CD4-positive, alpha-beta T cell treated with Interleukin-6 at 100 ng/mL for 8 hours (primary cell): ENCODE data around the gene DRAXIN.
A peak's percentile ranks its signal among the peaks of the same experiment; 100 is the strongest.

Experiments used
- DNase-seq: peaks from one replicate; pipeline ENCODE4 v3.0.0-alpha.2; 2020; ENCODE audit warnings: mixed read lengths, low spot score

The DRAXIN gene, protein sequence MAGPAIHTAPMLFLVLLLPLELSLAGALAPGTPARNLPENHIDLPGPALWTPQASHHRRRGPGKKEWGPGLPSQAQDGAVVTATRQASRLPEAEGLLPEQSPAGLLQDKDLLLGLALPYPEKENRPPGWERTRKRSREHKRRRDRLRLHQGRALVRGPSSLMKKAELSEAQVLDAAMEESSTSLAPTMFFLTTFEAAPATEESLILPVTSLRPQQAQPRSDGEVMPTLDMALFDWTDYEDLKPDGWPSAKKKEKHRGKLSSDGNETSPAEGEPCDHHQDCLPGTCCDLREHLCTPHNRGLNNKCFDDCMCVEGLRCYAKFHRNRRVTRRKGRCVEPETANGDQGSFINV

GRCh38 chr1:11691302-11691914 is at the start of gene DRAXIN:
Gene DRAXIN, plus strand, starts transcription at chr1:11691710. Its CDS starts 14,549 bp downstream, at chr1:11706259.
- DNase-seq = no peak

DNA sequence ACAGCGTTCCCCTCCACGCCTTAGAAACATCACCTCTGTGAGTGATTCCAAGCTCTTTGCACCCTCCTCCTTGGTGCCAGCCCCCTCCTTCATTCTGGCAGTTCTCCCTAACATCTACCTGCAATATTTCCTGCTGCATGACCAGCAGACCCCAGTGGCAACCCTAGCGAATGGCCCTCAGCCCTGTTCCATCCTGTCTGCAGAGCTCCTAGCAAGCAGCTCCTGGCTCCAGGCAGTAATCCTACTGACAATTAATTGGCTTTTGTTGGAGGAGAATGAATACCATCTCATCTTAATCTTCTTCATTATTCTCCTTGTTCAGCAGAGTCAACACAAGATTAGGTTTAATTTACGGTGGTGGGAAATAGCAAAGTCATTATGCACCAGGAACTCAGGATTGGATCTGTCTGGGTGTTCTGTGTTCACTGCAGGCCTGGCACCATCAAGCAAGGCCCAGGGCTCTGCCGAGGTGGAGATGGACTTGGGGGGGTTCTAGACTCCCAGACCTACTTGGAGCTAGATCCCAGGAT is 49.7 kb upstream of the DRAXIN start:
- DNase-seq = no peak

DNA sequence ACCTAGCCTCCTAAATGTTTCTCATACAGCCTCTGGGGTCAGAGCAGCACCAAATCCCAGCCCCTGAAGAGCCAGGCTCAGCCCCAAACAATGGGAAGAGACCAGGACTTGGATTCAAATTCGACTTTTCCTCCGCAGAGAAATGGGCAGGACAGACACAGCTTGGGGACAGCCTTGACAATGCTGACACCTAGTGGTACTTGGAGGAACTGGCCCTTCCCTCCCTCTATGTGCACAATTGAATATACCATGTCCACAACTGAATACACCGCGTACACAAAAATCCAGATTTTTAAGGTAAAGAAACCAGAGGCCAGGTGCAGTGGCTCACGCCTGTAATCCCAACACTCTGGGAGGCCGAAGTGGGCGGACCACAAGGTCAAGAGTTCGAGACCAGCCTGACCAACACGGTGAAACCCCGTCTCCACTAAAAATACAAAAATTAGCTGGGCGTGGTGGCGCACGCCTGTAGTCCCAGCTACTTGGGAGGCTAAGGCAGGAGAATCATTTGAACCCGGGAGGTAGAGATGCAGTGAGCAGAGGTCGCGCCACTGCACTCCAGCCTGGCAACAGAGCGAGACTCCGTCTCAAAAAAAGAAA is 49.0 kb upstream of the DRAXIN start:
- peak; percentile 61 for DNase-seq

DNA sequence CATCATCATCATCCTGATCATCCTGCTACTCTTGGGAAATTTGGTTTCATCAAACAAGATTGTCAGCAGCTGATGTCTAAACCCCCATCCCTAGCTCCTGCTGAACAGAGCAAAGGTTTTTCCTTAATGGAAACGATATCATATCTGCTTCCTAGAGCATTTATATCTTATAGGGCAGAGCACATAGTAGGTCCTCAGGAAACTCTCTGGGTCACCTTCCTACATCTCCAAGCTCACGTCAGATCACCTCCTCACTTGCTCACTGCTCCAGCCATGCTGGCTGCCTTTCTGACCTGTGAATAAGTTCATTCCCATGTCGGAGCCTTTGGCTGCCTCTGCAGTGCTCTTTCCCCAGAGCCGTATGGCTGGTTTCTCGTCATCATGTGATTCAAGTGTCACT is 47.7 kb upstream of the DRAXIN start:
- DNase-seq = no peak

DNA sequence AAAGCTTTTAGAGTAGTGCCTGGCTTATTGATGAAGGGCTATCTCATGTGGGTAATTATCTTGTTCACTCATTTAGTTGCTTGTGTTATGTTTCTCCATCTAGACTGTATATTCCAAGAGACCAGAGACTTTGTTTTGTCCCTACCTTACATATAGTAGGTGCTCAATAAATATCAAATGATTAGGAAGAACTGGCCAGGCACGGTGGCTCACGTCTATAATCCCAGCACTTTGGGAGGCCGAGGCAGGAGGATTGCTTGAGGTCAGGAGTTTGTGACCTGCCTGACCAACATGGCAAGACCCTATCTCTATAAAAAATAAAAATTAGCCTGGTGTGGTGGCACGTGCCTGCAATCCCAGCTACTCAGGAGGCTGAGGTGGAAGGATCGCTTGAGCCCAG is 46.2 kb upstream of the DRAXIN start:
- DNase-seq = no peak

DNA sequence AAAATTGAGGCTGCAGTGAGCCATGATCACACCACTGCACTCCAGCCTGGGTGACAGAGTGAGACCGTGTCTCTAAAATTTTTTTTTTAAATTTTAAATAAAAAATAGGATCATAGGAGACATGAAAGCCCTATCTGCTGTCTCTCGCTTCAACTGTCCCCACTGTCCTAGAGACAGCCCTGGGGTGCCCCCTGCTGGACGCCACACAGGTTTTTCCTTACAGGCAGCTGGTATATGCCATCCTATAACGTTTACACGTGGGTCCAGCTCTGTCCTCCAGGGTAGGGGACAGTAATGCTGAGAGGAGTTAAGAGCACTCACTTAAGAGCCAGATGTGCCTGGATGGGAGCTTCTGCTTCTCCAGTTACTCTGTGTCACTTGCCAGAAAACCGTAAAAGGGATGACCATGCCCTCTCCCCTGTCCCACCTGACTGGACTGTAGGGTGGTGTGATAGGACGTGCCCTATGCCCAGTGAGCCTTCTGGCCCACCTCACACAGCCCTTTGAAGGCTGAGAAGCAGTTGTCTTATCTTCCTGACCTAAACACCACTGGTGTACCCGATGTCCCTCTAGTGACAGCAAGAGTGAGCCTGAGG is 45.7 kb upstream of the DRAXIN start:
- DNase-seq = peak; percentile 79

- no peak for DNase-seq
Measured at GRCh38 chr1:11646317-11646716, 45.2 kb upstream of the DRAXIN start.

DNA sequence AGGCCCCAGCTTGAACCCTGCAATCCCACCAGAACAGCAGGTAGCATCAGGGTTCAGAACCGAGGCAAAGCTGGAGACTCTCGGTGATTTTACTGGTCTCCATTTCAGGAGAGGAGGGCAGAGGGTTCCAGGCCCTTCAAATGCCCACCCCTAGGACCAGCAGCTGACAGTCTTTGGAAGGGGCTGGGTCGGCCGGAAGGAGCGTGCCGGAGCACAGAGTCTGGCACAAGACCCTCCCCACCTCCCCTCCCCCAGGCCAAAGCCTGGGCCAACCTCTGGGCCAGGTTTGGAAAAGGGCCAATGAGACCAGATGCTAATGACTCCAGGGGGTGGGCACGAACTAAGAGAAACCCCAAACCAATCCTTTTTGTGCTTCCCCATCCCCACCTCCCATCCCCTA is 44.2 kb upstream of the DRAXIN start:
- no peak for DNase-seq

GRCh38 chr1:11648039-11648438 is 43.5 kb upstream of the DRAXIN start:
- DNase-seq = no peak

DNA sequence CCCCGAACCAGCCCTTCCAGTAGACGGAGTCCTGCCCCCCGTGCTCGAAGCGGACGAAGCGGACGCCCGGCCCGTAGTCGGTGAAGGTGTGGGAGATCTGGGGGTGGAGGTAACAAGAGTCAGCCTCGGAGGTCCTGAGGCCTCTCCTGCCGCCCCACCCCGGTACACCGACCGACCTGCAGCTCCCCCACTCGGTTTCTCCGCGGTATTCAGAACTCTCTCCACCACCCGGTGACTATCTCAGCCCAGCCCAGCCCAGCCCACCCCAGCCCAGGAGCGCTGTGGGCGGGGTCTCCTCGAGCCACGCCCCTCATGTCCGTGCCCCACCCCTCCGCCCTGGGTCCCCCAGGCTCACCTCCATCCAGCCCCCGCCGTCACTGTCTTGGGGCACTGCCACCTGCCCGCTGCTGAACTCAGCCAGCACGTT is 42.8 kb upstream of the DRAXIN start:
- DNase-seq = peak; percentile 33

- DNase-seq = no peak
Measured at GRCh38 chr1:11649237-11649623, 42.3 kb upstream of the DRAXIN start.

DNA sequence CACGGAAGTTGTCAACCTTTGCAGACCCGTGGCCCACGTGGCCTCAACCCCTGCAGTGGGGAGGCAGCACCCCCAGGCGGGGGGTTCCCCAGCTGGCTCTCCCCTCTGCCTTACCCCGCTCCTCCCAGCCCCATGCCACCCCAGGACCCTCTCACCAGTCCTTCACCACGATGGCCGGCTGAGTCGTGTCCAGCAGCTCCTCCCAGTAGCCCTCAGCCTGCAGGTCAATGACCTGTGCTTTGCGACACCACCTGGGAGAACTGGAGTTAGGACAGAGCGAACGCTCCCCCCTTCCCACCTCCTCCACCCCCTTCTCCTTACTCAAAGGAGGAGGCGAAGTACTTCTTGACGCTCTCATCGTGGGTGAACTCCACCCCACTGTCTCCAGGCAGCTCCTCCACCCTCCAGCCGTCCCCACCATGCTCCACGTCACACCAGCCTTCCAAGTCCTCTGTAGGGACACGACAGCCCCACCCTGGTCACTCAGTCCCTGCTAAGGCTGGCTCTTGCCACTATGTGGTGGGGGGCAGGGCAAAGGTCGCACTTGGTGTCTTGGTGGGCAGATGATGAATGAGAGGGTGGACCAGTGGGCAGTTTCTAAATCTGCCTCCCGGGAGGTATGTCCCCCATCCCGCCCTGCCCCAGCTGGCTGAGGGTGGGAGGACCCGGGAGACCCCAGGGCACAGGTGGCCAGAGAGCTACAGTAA is 41.7 kb upstream of the DRAXIN start:
- DNase-seq = no peak

DNA sequence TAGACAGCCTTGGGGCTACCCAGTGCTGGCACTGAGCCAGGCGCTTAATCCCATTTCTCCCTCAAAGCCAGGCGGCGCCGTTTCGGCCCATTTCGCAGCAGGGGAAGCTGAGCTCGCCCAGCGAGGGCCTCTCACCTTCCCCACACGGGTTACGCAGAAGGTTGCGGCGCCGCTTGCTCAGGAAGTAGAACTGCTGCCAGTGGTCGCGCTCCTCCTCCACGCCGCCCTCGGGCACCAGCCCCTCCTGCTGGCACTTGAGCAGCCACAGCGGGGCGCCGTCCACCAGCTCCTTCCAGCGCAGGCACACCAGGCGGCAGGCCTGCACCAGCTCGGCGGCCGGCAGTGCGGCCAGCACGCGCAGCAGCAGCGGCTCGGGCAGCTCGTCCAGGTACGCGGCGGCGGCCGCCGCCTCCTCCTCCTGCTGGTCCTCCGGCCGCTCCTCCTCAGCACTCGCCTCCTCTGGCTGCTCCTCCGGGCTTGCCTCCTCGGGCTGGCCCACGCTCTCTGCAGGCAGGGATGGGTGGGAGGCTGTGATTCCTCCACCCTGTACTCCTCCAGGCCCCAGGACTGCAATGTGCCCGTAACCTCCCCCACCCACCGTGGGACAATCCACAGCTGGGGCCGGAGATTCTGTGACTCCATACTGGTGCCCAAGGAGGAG is 41.0 kb upstream of the DRAXIN start:
- peak; percentile 78 for DNase-seq

DNA sequence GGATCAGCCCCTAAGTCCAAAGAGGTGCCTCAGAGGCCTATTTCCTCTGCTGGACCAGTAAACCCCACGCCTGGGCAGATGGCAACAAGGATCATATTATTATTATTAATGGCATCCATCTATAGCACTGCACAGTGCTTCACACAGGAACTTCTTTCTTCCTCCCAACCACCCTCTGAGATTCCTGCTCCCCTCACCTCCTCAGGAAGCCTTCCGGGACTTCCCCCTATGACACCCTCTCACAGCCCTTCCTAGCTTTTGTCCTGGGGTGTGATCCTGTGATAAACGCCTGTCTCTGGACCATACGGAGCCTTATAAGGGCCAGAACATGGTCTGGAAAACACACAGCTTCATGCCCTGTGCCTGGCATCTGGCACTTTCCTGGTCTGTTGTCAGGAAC is 40.5 kb upstream of the DRAXIN start:
- no peak for DNase-seq

GRCh38 chr1:11652203-11652780 is 39.2 kb upstream of the DRAXIN start:
- DNase-seq = no peak

DNA sequence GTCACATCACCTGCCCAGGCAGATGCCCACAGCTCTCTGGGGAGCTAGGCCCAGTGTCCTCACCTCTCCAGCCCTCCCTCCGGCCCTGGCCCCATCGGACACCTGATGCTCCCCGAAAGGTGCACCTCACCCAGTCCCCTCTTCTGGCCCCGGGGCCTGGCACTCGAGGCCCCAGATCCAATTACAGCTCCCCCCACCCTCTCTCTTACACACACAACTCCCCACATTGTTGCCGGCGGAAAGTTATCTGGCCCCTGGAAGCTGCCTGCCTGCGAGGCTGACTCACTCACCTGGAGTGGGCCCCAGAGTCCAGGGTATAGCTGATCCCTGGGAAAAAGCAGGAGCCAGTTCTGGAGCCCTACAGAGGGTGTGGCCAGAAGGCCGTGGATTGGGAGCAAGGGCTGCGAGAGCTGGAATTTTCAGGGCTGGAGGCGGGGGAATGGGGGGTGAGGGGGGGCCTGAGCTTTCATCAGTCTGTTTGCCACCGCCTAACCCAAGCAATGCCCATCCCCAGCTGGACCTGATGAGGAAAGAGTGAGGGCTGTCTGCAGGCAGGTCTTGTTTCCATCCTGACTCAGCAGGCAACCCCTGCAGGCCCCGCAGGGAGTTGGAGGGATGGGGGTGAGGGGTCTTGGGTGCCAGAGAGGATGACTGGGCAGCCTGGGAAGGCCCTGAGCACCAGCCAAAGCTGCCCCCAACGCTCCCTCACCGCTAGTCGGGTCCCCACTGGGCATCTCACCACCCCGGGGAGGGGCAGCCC is 38.2 kb upstream of the DRAXIN start:
- no peak for DNase-seq

DNA sequence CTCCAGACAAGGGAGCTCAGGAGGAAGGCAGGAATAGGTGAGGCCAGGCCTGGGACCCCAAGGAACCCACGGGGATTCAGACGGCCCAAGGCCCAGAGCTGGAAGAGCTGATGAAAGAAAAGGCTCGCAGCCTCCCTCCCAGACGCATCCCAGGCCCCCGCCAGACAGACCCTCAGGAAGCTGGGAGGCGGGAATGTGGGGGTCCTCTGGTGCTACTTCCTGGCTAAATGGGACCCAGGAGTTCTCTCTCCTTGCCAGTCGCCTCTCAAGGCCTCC is 37.7 kb upstream of the DRAXIN start:
- no peak for DNase-seq

GRCh38 chr1:11654137-11654938 is 37.2 kb upstream of the DRAXIN start, which contains the start of the genes FBXO2 and FBXO44:
Gene FBXO2, minus strand, starts transcription at chr1:11654429. Its CDS starts 89 bp downstream, at chr1:11654340.
Gene FBXO44, plus strand, starts transcription at chr1:11654877. Its CDS starts 959 bp downstream, at chr1:11655836.
- DNase-seq = peak; percentile 67

- DNase-seq = no peak
Measured at GRCh38 chr1:11654939-11655808, 36.3 kb upstream of the DRAXIN start.
